Stimulated activated CD8-positive, alpha-beta memory T cell treated with anti-CD3 and anti-CD28 coated beads, Interleukin-4, amount 100 ng/mL, for 48 hours (primary cell): ENCODE results near the gene DDX49.
"Not testable (repeated sequence)": the region's sequence is repeated elsewhere in the genome, so short reads cannot be mapped to it uniquely, and the experiment has no call there.

Experiments
- DNase-seq: peaks from one replicate; pipeline ENCODE4 v3.0.0-alpha.2; 2020

The DDX49 gene

DNA sequence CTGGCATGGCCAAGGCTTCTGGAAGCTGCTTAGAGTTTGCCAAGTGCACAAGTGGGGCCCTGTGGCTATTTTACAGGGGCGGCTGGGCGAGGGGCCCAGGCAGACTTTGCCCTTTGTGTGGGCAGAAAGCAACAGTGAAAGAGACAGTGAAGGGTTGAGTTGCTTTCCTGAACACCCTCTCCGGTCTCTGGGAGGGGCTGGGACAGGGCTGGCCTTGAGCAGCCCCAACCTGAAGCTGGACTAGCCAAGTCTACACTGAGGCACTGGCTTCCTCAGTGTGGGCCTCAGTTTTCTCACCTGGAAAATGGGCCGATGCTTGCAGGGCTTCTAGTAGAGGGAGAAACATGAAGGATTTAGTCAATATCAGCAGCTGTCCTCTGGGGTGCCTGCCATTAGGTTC is 23.9 kb downstream of the DDX49 start:
- no peak for DNase-seq

DNA sequence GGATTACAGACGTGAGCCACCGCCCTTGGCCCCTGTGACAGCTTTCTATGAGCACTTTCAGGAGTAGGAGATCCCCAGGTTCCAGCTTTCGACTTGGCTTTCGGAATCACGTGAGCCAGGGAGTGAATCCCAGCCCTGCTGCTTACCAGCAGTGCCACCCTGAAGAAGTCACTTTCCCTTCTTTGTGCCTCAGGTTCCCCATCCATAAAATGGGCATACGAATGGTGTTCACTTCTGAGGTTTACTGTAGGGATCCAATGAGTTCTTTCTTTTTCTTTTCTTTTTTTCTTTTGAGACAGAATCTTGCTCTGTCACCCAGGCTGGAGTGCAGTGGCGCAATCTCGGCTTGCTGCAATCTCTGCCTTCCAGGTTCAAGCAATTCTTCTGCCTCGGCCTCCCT is 25.8 kb downstream of the DDX49 start:
- no peak for DNase-seq

DNA sequence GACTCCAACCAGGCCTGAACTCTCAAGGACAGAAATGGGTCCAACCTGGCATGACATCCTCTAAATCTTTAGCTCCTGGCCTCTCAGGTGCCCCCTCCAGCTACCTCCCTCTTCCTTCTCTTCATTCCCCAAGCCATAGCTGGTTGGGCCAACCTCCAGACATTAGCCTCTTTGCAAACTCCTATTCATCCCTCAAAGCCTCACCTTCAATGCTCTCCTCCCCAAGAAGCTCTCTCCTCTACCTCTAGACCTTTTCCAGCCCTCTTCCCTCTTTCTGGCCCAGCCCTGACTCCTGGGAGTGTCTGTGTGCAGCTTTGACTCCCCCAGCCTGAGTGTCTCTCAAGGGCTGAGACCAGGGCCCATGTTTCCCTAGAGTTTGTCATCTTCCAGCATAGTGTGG is 26.8 kb downstream of the DDX49 start:
- no peak for DNase-seq

DNA sequence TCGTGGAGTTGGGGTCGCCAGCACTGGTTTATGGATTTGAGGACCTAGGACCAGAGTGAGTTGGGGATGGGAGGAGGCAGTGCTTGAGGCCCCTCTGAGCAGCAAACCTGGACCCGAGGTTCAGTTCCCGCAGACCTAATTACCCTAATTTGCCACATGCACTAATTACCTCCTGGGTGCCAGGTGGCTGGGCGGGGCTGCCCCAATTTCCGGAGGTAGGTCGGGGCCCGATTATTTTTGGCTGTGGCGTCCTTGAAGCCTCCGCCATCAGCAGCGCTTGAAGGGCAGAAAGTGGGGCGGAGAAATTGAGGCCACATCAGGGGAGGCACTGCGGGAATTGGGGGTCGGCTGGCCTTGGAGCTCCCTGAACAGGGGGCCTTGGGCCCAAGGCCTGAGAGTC is 27.4 kb downstream of the DDX49 start:
- DNase-seq: no peak

DNA sequence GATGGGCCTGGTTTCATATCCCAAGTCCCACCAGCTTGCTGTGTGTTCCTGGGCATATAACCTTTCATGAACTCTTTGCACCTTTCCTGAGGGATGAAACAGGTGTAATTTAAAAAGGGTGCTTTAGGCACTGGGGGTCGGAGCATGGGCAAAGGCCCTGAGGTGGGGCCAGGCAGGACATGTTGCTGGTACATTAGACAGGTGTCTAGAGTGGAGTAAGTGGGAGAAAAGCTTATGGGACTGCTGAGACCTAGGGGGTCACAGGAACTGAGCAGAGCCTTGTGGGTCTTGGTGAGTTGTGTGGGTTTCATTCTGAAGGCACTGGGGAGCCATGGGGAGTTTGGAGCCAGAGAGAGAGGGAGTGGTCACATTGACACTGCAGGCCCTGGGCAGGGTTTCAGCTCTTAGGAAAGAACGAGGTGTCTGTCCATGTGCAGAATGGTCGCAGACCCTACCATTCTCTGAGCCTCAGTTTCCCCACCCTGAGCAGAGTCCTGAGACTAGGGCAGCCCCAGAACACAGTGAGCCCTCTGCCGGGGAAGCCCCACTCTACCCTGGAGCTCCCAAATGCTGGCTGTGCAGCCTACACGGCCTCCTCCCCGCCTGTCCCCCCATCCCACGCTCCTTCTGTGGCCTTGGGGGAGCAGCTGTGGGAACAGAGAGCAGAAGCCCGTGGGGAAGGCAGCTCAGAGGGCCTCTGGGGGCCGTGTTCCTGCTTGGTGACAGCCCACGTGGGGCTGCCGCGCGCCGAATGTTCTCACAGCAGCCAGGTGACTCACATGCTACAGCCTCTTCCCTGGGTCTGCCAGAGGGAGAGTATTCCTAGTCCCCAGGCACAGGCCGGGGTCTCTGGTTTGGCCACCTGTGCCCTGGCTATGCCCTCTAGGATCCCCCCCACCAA is 28.8 kb downstream of the DDX49 start:
- DNase-seq: no peak

DNA sequence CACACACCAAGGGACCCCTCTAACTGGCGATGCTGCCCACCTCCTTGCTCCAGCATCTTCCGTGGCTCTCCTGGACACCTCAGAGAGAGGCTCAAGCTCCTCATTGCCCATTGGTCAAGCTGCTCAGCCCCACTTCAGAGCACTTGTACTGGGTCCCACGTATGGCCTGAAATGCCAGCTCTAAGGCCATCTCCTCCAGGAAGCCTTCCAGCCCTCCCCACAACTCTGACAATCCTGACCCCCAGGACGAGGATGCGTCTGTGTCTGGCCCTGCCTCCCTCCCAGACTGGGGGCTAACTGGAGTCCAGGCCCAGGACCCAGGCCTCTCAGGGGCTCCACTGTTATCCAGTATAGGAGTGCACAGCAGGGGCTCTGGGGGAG is 29.5 kb downstream of the DDX49 start:
- DNase-seq: no peak

DNA sequence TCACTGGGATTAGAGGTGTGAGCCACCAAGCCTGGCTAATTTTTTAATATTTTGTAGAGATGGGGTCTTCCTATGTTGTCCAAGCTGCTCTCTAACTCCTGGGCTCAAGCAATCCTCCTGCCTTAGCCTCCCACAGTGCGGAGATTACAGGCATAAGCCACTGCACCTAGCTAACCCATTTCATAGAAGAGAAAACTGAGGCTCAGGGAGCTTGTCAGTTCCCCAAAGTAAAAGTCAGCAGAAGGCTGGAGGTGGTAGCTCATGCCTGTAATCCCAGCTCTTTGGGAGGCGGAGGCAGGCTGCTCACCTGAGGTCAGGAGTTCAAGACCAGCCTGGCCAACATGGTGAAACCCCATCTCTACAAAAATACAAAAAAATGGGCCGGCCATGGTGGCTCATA is 30.3 kb downstream of the DDX49 start:
- DNase-seq: no peak

DNA sequence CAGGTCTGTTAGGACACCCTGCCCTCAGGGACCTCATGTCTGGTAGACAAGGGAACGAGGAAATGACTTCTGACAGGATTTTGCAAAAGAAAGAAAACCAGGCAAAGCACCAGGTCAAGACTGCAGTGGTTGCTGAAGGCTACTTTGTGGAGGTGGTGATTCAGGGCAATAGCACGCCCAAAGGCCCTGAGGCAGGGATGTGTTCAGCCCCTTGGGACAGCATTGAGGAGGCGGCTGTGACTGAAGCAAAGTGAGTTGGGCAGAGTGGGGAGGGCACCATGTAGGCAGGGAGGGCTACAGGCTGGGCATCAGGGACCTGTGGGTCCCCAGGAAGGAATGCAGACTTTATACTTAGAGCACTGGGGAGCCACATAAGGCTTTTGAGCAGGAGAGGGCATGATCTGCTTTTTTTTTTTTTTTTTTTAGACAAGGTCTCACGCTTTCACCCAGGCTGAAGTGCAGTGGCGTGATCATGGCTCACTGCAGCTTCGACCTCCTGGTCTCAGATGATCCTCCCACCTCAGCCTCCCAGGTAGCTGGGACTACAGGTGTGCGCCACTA is 32.3 kb downstream of the DDX49 start:
- DNase-seq: no peak

DNA sequence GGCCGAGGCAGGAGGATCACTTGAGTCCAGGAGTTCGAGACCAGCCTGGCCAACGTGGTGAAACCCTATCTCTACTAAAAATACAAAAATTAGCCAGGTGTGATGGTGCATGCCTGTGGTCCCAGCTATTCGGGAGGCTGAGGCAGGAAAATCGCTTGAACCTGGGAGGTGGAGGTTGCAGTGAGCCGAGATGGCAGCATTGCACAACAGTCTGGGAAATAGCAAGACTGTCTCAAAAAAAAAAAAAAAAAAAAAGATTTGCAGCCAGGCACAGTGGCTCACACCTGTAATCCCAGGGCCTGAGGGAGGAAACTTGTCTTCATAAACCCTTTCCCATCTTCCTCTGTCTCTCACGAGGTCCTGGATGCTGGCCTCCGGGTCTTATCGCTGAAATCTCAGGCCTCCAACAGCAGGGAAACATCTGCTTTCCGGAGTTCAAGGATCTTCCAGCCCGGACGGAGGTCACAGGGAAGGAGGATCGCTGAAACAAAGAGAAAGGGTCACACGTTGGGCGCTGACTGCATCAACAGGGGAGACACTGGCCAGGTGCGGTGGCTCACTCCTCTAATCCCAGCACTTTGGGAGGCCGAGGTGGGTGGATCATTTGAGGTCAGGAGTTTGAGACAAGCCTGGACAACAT is 33.0 kb downstream of the DDX49 start:
- not testable (repeated sequence) for DNase-seq

- no peak for DNase-seq
Observed at GRCh38 chr19:18954094-18954493, 34.6 kb downstream of the DDX49 start.

- DNase-seq: no peak
Observed at GRCh38 chr19:18955042-18955441, 35.5 kb downstream of the DDX49 start.

GRCh38 chr19:18960370-18960769 is 40.9 kb downstream of the DDX49 start:
- no peak for DNase-seq

DNA sequence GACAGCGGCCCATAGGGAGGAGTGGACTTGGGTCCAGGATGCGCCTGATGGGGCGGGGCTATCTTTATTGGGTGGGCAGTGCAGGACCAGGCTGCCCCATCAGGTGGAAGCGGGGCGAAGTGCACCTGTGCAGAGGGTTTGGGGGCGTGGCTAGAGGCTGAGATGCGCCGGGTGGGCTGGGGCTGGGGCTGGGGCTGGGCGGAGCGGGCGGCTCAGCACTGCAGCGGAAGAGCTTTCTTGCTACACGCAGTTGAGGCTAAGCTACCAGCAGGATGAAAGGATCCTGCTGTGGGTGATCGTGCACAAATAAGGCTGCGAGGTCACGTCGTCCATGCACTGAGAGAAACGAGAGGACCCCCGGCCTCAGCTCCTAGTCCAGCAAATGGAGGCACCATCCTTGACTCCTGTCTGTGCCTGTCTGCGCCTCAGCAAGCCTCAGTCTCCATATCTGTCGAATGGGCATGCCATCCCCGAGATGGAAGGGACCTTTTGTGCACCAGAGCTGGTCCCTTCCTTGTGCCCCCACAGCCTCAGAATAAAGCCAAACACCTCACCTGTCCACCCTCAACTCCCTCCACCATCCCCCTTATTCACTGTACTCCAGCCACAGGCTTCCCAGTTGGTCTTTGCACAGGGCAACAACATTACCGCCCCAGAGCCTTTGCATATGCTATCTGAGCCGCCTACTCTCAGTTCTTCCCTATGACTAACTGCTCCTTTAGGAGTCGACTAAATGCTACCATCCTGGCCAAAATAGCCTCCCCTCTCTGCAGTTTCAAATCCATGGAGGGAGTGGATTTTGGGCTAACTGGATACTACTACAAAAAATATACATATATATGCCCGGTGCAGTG is 42.5 kb downstream of the DDX49 start:
- peak; percentile 30 for DNase-seq

- DNase-seq: no peak
Observed at GRCh38 chr19:18964121-18964520, 44.6 kb downstream of the DDX49 start.

DNA sequence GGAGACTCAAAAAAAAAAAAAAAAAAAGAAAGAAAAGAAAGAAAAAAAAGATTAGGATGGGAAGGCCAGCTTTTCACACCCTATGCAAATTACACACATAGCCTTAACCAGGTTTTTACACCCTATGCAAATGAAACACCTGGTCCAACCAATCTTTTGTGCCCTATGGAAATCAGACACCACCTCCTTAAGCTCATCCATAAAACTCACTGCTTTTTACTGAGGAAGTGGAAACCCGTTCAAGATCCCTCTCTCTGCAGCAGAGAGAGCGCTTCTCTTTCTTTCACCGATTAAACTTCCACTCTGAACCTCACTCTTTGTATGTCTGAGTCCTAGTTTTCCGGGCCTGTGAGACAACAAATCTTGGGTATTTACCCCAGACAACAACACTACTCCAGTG is 46.8 kb downstream of the DDX49 start:
- no peak for DNase-seq

DNA sequence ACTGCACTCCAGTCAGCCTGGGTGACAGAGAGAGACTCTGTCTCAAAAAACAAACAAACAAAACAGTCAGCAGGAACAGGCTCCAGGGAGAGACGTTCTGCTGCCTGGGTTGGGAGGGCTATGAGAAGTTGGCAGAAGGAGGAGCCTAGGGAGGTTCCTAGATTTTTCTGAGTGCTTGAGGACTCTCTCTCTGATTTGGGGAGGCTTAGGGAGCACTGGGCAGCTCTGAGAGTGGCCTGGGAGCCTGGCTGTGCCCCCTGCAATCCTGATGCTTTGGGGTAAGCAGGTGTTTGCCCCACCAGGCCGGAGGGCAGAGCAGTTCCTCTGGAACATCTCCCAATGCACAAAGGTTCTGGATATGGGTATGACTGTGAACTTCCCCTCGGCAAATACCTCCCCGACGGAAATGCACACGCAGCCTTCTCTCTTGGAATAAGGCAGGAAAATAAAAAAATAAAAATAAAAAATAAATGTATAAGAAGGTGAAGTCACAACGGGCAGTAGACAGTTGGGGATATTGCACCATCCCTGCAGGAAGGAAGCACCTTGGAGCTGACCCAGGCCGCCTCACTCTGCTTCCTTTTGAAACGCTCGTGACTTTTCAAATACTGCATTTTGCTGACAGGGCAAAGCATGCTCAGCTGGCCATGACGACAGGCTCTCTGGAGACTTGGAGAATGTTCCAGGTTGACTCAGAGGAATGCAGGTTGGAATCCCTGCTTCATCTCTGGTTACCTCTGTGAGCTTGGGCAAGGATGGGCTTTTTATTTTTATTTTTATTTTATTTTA is 48.0 kb downstream of the DDX49 start:
- no peak for DNase-seq

DNA sequence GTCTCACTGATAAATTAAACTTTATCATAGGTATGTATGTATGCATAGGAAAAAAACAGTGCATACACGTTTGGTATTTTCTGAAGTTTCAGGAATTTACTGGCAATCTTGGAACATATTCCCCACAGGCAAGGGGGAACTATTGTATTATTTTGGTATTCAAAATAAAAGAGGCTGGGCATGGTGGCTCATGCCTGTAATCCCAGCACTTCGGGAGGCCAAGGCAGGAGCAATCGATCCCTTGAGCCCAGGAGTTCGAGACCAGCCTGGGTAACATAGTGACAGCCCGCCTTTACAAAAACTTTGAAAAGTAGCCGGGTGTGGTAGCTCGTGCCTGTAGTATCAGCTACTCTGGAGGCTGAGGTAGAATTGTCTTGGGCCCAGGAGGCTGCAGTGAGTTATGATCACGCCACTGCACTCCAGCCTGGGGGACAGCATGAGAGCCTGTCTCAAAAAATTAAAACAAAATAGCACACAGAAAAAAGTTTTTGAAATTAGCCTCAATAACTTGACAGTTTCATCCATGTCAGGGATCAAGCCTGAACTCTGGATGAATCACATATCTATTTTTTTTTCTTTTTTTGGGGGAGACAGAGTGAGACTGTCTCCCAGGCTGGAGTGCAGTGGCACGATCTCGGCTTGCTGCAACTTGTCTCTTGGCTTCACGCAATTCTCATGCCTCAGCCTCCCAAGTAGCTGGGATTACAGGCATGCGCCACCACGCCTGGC is 50.6 kb downstream of the DDX49 start:
- DNase-seq: no peak

GRCh38 chr19:18972301-18972811 is 52.8 kb downstream of the DDX49 start:
- DNase-seq: no peak

GRCh38 chr19:18972851-18973250 is 53.3 kb downstream of the DDX49 start:
- no peak for DNase-seq

- no peak for DNase-seq
Observed at GRCh38 chr19:18975011-18975410, 55.5 kb downstream of the DDX49 start.

DNA sequence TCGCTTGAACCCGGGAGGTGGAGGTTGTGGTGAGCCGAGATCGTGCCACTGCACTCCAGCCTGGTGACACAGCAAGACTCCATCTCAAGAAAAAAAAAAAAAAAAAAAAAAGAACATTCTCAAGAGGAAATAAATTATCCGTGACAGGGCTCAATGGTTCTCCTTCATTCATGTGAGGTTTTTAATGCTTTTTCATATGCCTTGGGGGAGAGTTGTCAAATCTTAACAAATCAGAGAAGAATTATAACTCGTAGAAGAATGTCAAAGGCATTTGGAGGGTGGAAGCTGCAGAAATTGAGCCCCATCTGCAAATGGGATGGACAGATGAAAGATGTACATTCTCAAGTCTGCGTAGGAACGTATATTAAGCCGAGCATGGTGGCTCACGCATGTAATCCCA is 56.4 kb downstream of the DDX49 start:
- DNase-seq: no peak
